Tibial nerve (tissue), 4 donors: ENCODE data around the gene TTBK2. TPM values are rescaled to one million over a fixed set of nuclear protein-coding genes. Genes with fewer than 3 reads are reported as not detected.

ENCODE experiments used
- DNase-seq, 2 donors: peaks; one replicate each; pipeline ENCODE4 v3.0.0-alpha.2; 2019; ENCODE audit warnings: low spot score in 2 of 2
- H3K27ac ChIP-seq, 4 donors: fragments of 200-600 bp; sonication (generic) in 3 of 4; one replicate each; pipeline ENCODE4 v1.5.1; 2017 to 2019; ENCODE audit warnings: mild to moderate bottlenecking in 1 of 4
- H3K27me3 ChIP-seq, 2 donors: fragments of 200-600 bp; sonication (generic) in 1 of 2; one replicate each; pipeline versions ENCODE4 v1.5.1 to v1.6.0; 2017 to 2019
- H3K36me3 ChIP-seq, 3 donors: fragments of 200-600 bp; sonication (generic); one replicate each; pipeline ENCODE4 v1.5.1; 2018 to 2019
- H3K4me1 ChIP-seq, 4 donors: fragments of 200-600 bp; sonication (generic) in 3 of 4; one replicate each; pipeline ENCODE4 v1.5.1; 2017 to 2019
- H3K4me3 ChIP-seq, 4 donors: fragments of 200-600 bp; sonication (generic) in 3 of 4; one replicate each; pipeline ENCODE4 v1.5.1; 2017 to 2019; ENCODE audit warnings: mild to moderate bottlenecking in 1 of 4, moderate library complexity in 1 of 4
- H3K9me3 ChIP-seq, 4 donors: fragments of 200-600 bp; sonication (generic) in 3 of 4; one replicate each; pipeline ENCODE4 v1.5.1; 2017 to 2019
- CTCF ChIP-seq, 5 experiments: fragments of 200-600 bp in 3 of 5; fragments of 450-650 bp in 2 of 5; sonication (generic) in 3 of 5; IDR thresholded peaks; one replicate each; pipeline ENCODE4 v1.5.1; 2016 to 2019; ENCODE audit warnings: antibody characterized with exemption in 5 of 5, mild to moderate bottlenecking in 3 of 5, moderate library complexity in 2 of 5
- EP300 ChIP-seq, 2 donors: sonication (generic); formaldehyde crosslinking; IDR thresholded peaks; one replicate each; pipeline ENCODE4 v1.6.1; 2017; ENCODE audit warnings: antibody characterized with exemption in 2 of 2, mild to moderate bottlenecking in 1 of 2
- POLR2A ChIP-seq, 2 donors: fragments of 450-650 bp; IDR thresholded peaks; one replicate each; pipeline ENCODE4 v1.6.1; 2017; ENCODE audit warnings: antibody characterized with exemption in 2 of 2, mild to moderate bottlenecking in 2 of 2, moderate library complexity in 2 of 2
- WGBS, 2 donors: methylation state at CpG; one replicate each; pipeline ENCODE4 v1.1.5; 2018; 5-methylcytosine and 5-hydroxymethylcytosine counted together
- total RNA-seq, 4 donors: library from RNA; depleted of rRNA; stranded (reverse); fragments of >200 nt; gene quantifications; one replicate each; pipeline ENCODE4 v1.1.0, GENCODE V29; 2016

The TTBK2 gene
- total RNA-seq, 4 donors from 2014 or later: 20.2 to 31.2 (median 23.4) TPM

GRCh38 chr15:42854576-42854975 lies 66.0 kb downstream of the TTBK2 start:
- peaks cover 0 to 38% (median 0%) of the 10 kb centered on the region in 3 donors for H3K36me3 ChIP-seq
- no peak for DNase-seq
- TF ChIP-seq EP300 (IDR thresholded peaks at IDR 0.05) (no peak), POLR2A (IDR thresholded peaks at IDR 0.05) (no peak), CTCF (IDR thresholded peaks at IDR 0.05) (no peak)
- no peak overlapping the region for H3K27ac ChIP-seq
- H3K27me3 ChIP-seq: no peaks in the 10 kb centered on the region
- H3K9me3 ChIP-seq: peaks cover 0 to 4% (median 0%) of the 10 kb centered on the region in 4 donors
- no peak overlapping the region for H3K4me3 ChIP-seq
- WGBS, 2 donors: 94% methylated on average over 3 of the region's 3 CpGs
- H3K4me1 ChIP-seq: no peaks in the 10 kb centered on the region

- Histone ChIP-seq H3K27me3 (no peaks in the 10 kb centered on the region), H3K4me3 (no peak overlapping the region), H3K4me1 (no peaks in the 10 kb centered on the region), H3K27ac (no peak overlapping the region), H3K36me3 (peaks cover 0 to 17% (median 0%) of the 10 kb centered on the region in 3 donors), H3K9me3 (no peaks in the 10 kb centered on the region)
- no peak for DNase-seq
- 73 to 85% methylated on average over 2 of the region's 2 CpGs for WGBS, 2 donors
- no peak for TF ChIP-seq POLR2A (IDR thresholded peaks at IDR 0.05)
- TF ChIP-seq CTCF (IDR thresholded peaks at IDR 0.05): no peak
These were observed 70.7 kb downstream of the TTBK2 start for GRCh38 chr15:42849836-42850235.

GRCh38 chr15:42848846-42849245 lies 71.7 kb downstream of the TTBK2 start:
- Histone ChIP-seq H3K27ac (no peak overlapping the region), H3K4me3 (no peak overlapping the region), H3K4me1 (no peaks in the 10 kb centered on the region), H3K27me3 (no peaks in the 10 kb centered on the region), H3K36me3 (peaks cover 0 to 20% (median 0%) of the 10 kb centered on the region in 3 donors), H3K9me3 (peaks cover 0 to 8% (median 0%) of the 10 kb centered on the region in 4 donors)
- no peak for DNase-seq
- TF ChIP-seq EP300 (IDR thresholded peaks at IDR 0.05) (no peak), POLR2A (IDR thresholded peaks at IDR 0.05) (no peak), CTCF (IDR thresholded peaks at IDR 0.05) (no peak)

- Histone ChIP-seq H3K27ac (no peak overlapping the region), H3K4me1 (no peaks in the 10 kb centered on the region), H3K27me3 (no peaks in the 10 kb centered on the region), H3K36me3 (peaks cover 0 to 26% (median 0%) of the 10 kb centered on the region in 3 donors), H3K4me3 (no peak overlapping the region), H3K9me3 (peaks cover 0 to 9% (median 0%) of the 10 kb centered on the region in 4 donors)
- no peak for DNase-seq
- TF ChIP-seq EP300 (IDR thresholded peaks at IDR 0.05) (no peak), POLR2A (IDR thresholded peaks at IDR 0.05) (no peak)
- WGBS, 2 donors: 88 to 93% methylated on average over 1 of the region's 1 CpG
These were observed 73.9 kb downstream of the TTBK2 start for GRCh38 chr15:42846647-42847046.

GRCh38 chr15:42845581-42845980 lies 75.0 kb downstream of the TTBK2 start:
- Histone ChIP-seq H3K36me3 (peaks cover 0 to 26% (median 0%) of the 10 kb centered on the region in 3 donors), H3K9me3 (peaks cover 0 to 9% (median 0%) of the 10 kb centered on the region in 4 donors), H3K27ac (no peak overlapping the region), H3K4me1 (no peaks in the 10 kb centered on the region), H3K27me3 (no peaks in the 10 kb centered on the region), H3K4me3 (no peak overlapping the region)
- TF ChIP-seq POLR2A (IDR thresholded peaks at IDR 0.05): no peak
- TF ChIP-seq CTCF (IDR thresholded peaks at IDR 0.05): no peak
- no peak for TF ChIP-seq EP300 (IDR thresholded peaks at IDR 0.05)
- no peak for DNase-seq
- 91% methylated on average over 5 of the region's 5 CpGs for WGBS, 2 donors

GRCh38 chr15:42843699-42844098 lies 76.9 kb downstream of the TTBK2 start:
- H3K27ac ChIP-seq: no peak overlapping the region
- no peak for DNase-seq
- H3K9me3 ChIP-seq: peaks cover 0 to 9% (median 0%) of the 10 kb centered on the region in 4 donors
- WGBS, 2 donors: 93 to 100% methylated on average over 4 of the region's 4 CpGs
- H3K4me3 ChIP-seq: no peak overlapping the region
- no peaks in the 10 kb centered on the region for H3K4me1 ChIP-seq
- TF ChIP-seq CTCF (IDR thresholded peaks at IDR 0.05) (no peak), EP300 (IDR thresholded peaks at IDR 0.05) (no peak), POLR2A (IDR thresholded peaks at IDR 0.05) (no peak)
- peaks cover 0 to 35% (median 0%) of the 10 kb centered on the region in 3 donors for H3K36me3 ChIP-seq
- no peaks in the 10 kb centered on the region for H3K27me3 ChIP-seq
